ENCODE results near the gene FERMT2.

Gene FERMT2

DNA sequence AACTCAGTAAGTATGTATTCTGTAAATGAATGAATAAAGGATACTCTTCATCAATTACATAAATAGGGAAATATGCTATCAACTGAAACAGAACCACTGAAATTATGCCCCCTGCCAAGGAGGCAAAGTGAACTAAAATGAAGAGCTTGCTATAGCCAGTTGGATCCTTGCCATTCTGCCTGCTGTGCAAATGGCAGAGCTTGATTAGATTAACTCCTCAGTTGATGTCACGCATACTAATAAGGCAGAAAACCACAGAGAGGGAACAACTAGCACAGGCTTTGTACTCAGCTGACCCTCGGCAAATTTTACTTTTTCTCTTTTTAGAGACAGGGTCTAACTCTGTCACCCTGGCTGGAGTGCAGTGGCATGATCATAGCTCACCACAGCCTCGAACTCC is 36.7 kb upstream of the FERMT2 start:
- DNase-seq (ENCODE audit: low read depth), result no peak
- TF ChIP-seq CTCF (IDR thresholded peaks at IDR 0.05; ENCODE audit: control insufficient read depth, extremely low read depth, insufficient read depth), result no peak
- H3K4me3 ChIP-seq (ENCODE audit: low read depth, low read length), result no peak overlapping the region

DNA sequence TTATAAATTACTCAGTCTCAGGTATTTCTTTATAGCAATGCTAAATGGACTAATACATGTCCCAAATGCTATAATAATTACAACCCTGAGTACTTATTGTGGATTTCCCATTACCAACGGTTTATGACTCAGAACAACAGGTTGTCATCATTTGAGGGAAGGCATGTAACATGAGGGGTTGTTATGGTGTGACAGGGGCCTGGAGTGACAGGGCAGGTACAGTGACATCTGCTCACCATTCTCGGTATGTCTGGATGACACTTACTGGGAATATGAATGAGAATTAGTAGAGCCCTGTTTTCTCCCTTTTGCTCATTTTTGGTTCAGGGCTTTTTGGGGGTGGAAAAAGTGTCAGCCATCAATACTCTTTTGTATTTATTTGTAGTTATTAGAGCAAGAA is 36.2 kb upstream of the FERMT2 start:
- no peak overlapping the region for H3K4me3 ChIP-seq (ENCODE audit: low read depth, low read length)
- TF ChIP-seq CTCF (IDR thresholded peaks at IDR 0.05; ENCODE audit: control insufficient read depth, extremely low read depth, insufficient read depth), result no peak
- DNase-seq (ENCODE audit: low read depth), result no peak

- no peak for TF ChIP-seq CTCF (IDR thresholded peaks at IDR 0.05; ENCODE audit: control insufficient read depth, extremely low read depth, insufficient read depth)
- DNase-seq (ENCODE audit: low read depth), result no peak
- no peak overlapping the region for H3K4me3 ChIP-seq (ENCODE audit: low read depth, low read length)
Measured at GRCh38 chr14:52977798-52978197, 26.9 kb upstream of the FERMT2 start.

DNA sequence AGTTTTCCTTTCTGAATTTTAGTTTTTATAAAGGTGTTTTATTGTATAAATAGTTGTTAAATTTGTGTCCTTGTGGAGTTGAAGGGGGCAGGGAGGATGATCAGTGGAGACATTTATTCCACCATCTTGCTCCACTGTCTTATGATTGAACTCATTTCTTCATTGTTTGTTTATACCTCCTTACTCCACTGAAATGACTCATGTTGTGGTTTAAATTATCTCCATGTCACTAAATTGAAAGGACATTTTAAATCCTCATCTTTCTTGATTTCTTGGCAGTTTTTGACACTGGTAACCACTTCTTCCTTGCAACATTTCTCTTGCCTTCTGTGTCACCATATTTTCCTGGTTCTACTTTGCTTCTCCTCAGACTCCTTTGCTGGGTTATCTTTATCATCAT is 23.6 kb upstream of the FERMT2 start:
- no peak overlapping the region for H3K4me3 ChIP-seq (ENCODE audit: low read depth, low read length)
- no peak for DNase-seq (ENCODE audit: low read depth)
- no peak for TF ChIP-seq CTCF (IDR thresholded peaks at IDR 0.05; ENCODE audit: control insufficient read depth, extremely low read depth, insufficient read depth)

DNA sequence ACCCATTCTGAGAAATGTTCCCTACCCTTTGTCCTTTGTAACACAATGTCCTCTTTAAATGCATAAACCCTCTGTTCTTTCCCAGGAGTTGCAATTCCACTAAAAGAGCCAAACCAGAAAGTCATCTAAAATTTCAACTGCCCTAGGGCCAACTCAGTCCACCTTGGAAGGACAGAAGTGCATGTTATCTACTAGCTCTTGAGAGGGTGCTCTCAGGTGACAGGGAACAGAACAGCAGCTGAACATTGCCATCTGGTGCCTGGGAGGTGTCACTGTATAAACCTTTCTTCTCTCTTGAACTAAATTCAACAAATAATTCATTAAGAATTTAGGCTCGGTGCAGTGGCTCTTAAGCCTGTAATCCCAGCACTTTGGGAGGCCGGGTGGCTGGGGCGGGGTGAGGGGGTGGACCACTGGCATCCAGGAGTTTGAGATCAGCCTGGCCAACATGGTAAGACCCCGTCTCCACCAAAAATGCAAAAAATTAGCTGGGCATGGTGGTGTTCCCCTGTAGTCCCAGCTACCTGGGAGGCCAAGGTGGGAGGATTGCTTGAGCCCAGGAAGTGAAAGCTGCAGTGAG is 10.3 kb upstream of the FERMT2 start:
- peak; percentile 65 for DNase-seq (ENCODE audit: low read depth)
- no peak overlapping the region for H3K4me3 ChIP-seq (ENCODE audit: low read depth, low read length)
- TF ChIP-seq CTCF (IDR thresholded peaks at IDR 0.05; ENCODE audit: control insufficient read depth, extremely low read depth, insufficient read depth), result peak; percentile 86

GRCh38 chr14:52960627-52961026 is 9.8 kb upstream of the FERMT2 start:
- no peak for TF ChIP-seq CTCF (IDR thresholded peaks at IDR 0.05; ENCODE audit: control insufficient read depth, extremely low read depth, insufficient read depth)
- no peak for DNase-seq (ENCODE audit: low read depth)
- H3K4me3 ChIP-seq (ENCODE audit: low read depth, low read length), result no peak overlapping the region

All from LNCaP clone FGC (cell line).